K562 (cell line): ENCODE data around the gene USP20. TPM values are rescaled to one million over a fixed set of nuclear protein-coding genes. Genes with fewer than 3 reads are reported as not detected.

Experiments used
- CCNT2 ChIP-seq: IDR thresholded peaks from 2 replicates; pipeline ENCODE4 v1.6.1; 2011; ENCODE audit warnings: borderline replicate concordance, low read depth, mild to moderate bottlenecking, moderate library complexity, mixed read lengths, low read length; ENCODE audit not compliant: insufficient read length; ENCODE audit errors: extremely low read depth
- FOXO4 ChIP-seq: fragments of 450-650 bp; formaldehyde crosslinking; IDR thresholded peaks from 2 replicates; pipeline ENCODE4 v1.4.0; 2020; ENCODE audit warnings: mild to moderate bottlenecking, moderate library complexity
- HBP1 ChIP-seq: fragments of 450-650 bp; formaldehyde crosslinking; IDR thresholded peaks from 2 replicates; pipeline ENCODE4 v1.4.0; 2022; ENCODE audit warnings: missing genetic modification characterization
- HIVEP1 ChIP-seq: fragments of 250-450 bp; sonication (Bioruptor Pico); IDR thresholded peaks from 2 replicates; pipeline ENCODE4 v1.4.0; 2020; ENCODE audit warnings: mild to moderate bottlenecking
- HNRNPLL ChIP-seq: fragments of 200-400 bp; formaldehyde crosslinking; IDR thresholded peaks from 2 replicates; pipeline ENCODE4 v1.6.1; 2017; ENCODE audit warnings: low read length, low read depth, mild to moderate bottlenecking; ENCODE audit not compliant: poor library complexity, severe bottlenecking
- JUN ChIP-seq, 2 experiments: sonication (generic) in 1 of 2; formaldehyde crosslinking in 1 of 2; IDR thresholded peaks; 2 replicates each; pipeline versions ENCODE4 v1.6.1 to v1.8.0; 2012 to 2022; ENCODE audit warnings: borderline replicate concordance in 2 of 2, mild to moderate bottlenecking in 2 of 2, improper control_type of control experiment in 1 of 2, low read depth in 1 of 2, low read length in 1 of 2, missing genetic modification reagents in 1 of 2
- JUND ChIP-seq, 2 experiments: IDR thresholded peaks; 2 replicates in 1 of 2; 3 replicates in 1 of 2; pipeline ENCODE4 v1.6.1; 2011; ENCODE audit warnings: borderline replicate concordance in 2 of 2, low read depth in 2 of 2, low read length in 2 of 2, improper control_type of control experiment in 1 of 2, missing biosample characterization in 1 of 2, missing genetic modification characterization in 1 of 2, missing genetic modification reagents in 1 of 2
- KLF6 ChIP-seq: fragments of 250-450 bp; sonication (Bioruptor Pico); IDR thresholded peaks from 2 replicates; pipeline ENCODE4 v1.4.0; 2020; ENCODE audit warnings: mild to moderate bottlenecking, moderate library complexity, borderline replicate concordance
- NEUROD1 ChIP-seq: fragments of 150-350 bp; IDR thresholded peaks from 2 replicates; pipeline ENCODE4 v1.6.1; 2014; ENCODE audit warnings: borderline replicate concordance, low read length, low read depth; ENCODE audit not compliant: partially characterized antibody
- PHB ChIP-seq: fragments of 250-450 bp; sonication (Bioruptor Pico); IDR thresholded peaks from 2 replicates; pipeline ENCODE4 v1.5.0; 2021
- SAP30 ChIP-seq: fragments of 200-600 bp; sonication (generic); IDR thresholded peaks from 2 replicates; pipeline ENCODE4 v1.6.1; 2012; ENCODE audit warnings: borderline replicate concordance, low read depth, mild to moderate bottlenecking, moderate library complexity, low read length, control low read depth, inconsistent platforms; ENCODE audit not compliant: insufficient read depth, poor library complexity, severe bottlenecking
- SNAPC5 ChIP-seq: fragments of 250-450 bp; sonication (Bioruptor Pico); IDR thresholded peaks from 2 replicates; pipeline ENCODE4 v1.8.0; 2021; ENCODE audit warnings: moderate library complexity, mild to moderate bottlenecking, inconsistent platforms
- TSHZ1 ChIP-seq: fragments of 250-450 bp; sonication (Bioruptor Pico); IDR thresholded peaks from 2 replicates; pipeline ENCODE4 v1.4.0; 2020; ENCODE audit warnings: mild to moderate bottlenecking, moderate library complexity
- ZNF212 ChIP-seq: fragments of 450-650 bp; formaldehyde crosslinking; IDR thresholded peaks from 2 replicates; pipeline ENCODE4 v1.4.0; 2020; ENCODE audit warnings: mild to moderate bottlenecking
- ZNF551 ChIP-seq: fragments of 250-450 bp; sonication (Bioruptor Pico); IDR thresholded peaks from 2 replicates; pipeline ENCODE4 v1.5.0; 2021; ENCODE audit warnings: mild to moderate bottlenecking, moderate library complexity
- polyA plus RNA-seq, 8 experiments: library from polyadenylated mRNA; depleted of rRNA in 4 of 8; stranded (reverse) in 5 of 8; unstranded in 3 of 8; fragments of >200 nt; fragmentation: Nextera tagmentation in 2 of 8; fragmentation: Illumina TruSeq in 1 of 8; extraction: Ambion mirVana in 2 of 8; extraction: Trizol in 1 of 8; gene quantifications; 2 replicates each; pipeline versions ENCODE4 v1.2.1 to v1.2.3, GENCODE V29; 2011 to 2014; ENCODE audit warnings: inconsistent platforms in 1 of 8, missing spikeins in 1 of 8
- total RNA-seq, 7 experiments: library from RNA; depleted of rRNA in 6 of 7; stranded (reverse); fragments of >200 nt in 6 of 7; fragmentation: Illumina TruSeq in 2 of 7; extraction: Trizol in 2 of 7; gene quantifications; 2 replicates each; pipeline versions ENCODE4 v1.2.1 to v1.2.3, GENCODE V29; 2011 to 2021; ENCODE audit warnings: low replicate concordance in 1 of 7

The USP20 gene
- total and polyA plus RNA-seq, 9 of the 15 experiments (the other 6 are each of a cell fraction or from before 2014, with no cell fraction given): 1.9 to 136 (median 49.1) TPM

- TF ChIP-seq FOXO4 (CRISPR knock-in tag): peak; percentile 61; the same call in 1 of the 2 replicates
- TF ChIP-seq TSHZ1: peak; percentile 51; the same call in 1 of the 2 replicates
- TF ChIP-seq SAP30: peak; percentile 32
- TF ChIP-seq PHB: no peak
- TF ChIP-seq JUN (IDR thresholded peaks at IDR 0.05; ENCODE audit: borderline replicate concordance, low read depth, low read length): peak; percentile 49; the same call in 1 of the 2 replicates
- no peak for TF ChIP-seq JUN (CRISPR knock-in tag; IDR thresholded peaks at IDR 0.05; ENCODE audit: borderline replicate concordance)
- peak; percentile 70; the same call in 1 of the 2 replicates for TF ChIP-seq HBP1 (CRISPR knock-in tag)
- TF ChIP-seq JUND (IDR thresholded peaks at IDR 0.05; ENCODE audit: borderline replicate concordance, low read depth, low read length): peak; percentile 74
- TF ChIP-seq JUND (tag; IDR thresholded peaks at IDR 0.05; ENCODE audit: borderline replicate concordance, low read depth, low read length): no peak
- TF ChIP-seq NEUROD1: peak; percentile 60
- TF ChIP-seq ZNF212 (CRISPR knock-in tag): peak; percentile 87
- no peak for TF ChIP-seq CCNT2
- peak; percentile 4; the same call in 1 of the 2 replicates for TF ChIP-seq HIVEP1
- TF ChIP-seq ZNF551: no peak
- no peak for TF ChIP-seq SNAPC5 (CRISPR knock-in tag)
- peak; percentile 70; the same call in 1 of the 2 replicates for TF ChIP-seq KLF6 (CRISPR knock-in tag)
- peak; percentile 37 for TF ChIP-seq HNRNPLL
Measured at GRCh38 chr9:129884220-129885017, 49.2 kb downstream of the USP20 start (continued).
